IMR-90 (cell line): ENCODE measurements around the gene PDCD2L. TPM values are rescaled to one million over a fixed set of nuclear protein-coding genes. Genes with fewer than 3 reads are reported as not detected.

Source experiments
- ATAC-seq: fragments of 200-7000 bp; cut with Tn5 transposase; 2 replicates; pipeline ENCODE4 v1.9.1; 2020; ENCODE audit warnings: low read depth, mild to moderate bottlenecking, moderate library complexity
- BruUV-seq: library from RNA; stranded (reverse); fragments of 400-500 nt; replicated peaks from 2 replicates; lab custom pipeline; 2021; lab: Mats Ljungman, UMichigan
- CTCF ChIA-PET: fragments of 300-600 bp; formaldehyde crosslinking; extraction: SDS; loops from one replicate; lab custom pipeline; 2021; ENCODE audit warnings: antibody characterized with exemption; lab: Yijun Ruan, JAX
- POLR2A ChIA-PET: fragments of 300-600 bp; sonication (Branson Sonifier 250); formaldehyde crosslinking; loops from one replicate; lab custom pipeline; 2022; ENCODE audit warnings: antibody characterized with exemption; ENCODE audit not compliant: unreplicated experiment; lab: Charles Lee
- DNase-seq: peaks from one replicate; pipeline ENCODE4 v3.0.0; 2013
- H2AFZ ChIP-seq: replicated peaks from 2 replicates; pipeline ENCODE3; 2013; ENCODE audit warnings: low read length, mild to moderate bottlenecking; ENCODE audit not compliant: poor library complexity
- H2AK5ac ChIP-seq: 2 replicates; pipeline ENCODE4 v1.6.1; 2013; ENCODE audit warnings: low read depth, low read length, inconsistent platforms
- H2AK9ac ChIP-seq: replicated peaks from 2 replicates; pipeline ENCODE3; 2013; ENCODE audit warnings: mild to moderate bottlenecking, low read depth, low read length, moderate library complexity; ENCODE audit not compliant: poor library complexity
- H2BK120ac ChIP-seq: 2 replicates; pipeline ENCODE4 v1.6.1; 2013; ENCODE audit warnings: low read depth, low read length, inconsistent platforms
- H2BK15ac ChIP-seq: 3 replicates; pipeline ENCODE4 v1.6.1; 2013; ENCODE audit warnings: low read depth, low read length, inconsistent platforms
- H2BK20ac ChIP-seq: 2 replicates; pipeline ENCODE4 v1.6.1; 2013; ENCODE audit warnings: low read depth, mild to moderate bottlenecking, inconsistent platforms, low read length, moderate library complexity
- H2BK5ac ChIP-seq: 2 replicates; pipeline ENCODE4 v1.6.1; 2013; ENCODE audit warnings: mild to moderate bottlenecking, low read depth, low read length, inconsistent platforms; ENCODE audit not compliant: poor library complexity, severe bottlenecking
- H3K14ac ChIP-seq: replicated peaks from 2 replicates; pipeline ENCODE4 v1.6.1; 2013; ENCODE audit warnings: low read depth, low read length, inconsistent platforms
- H3K18ac ChIP-seq: 2 replicates; pipeline ENCODE4 v1.6.1; 2013; ENCODE audit warnings: low read depth, low read length, control low read depth
- H3K23ac ChIP-seq: 2 replicates; pipeline ENCODE4 v1.6.1; 2013; ENCODE audit warnings: low read depth, low read length, inconsistent platforms
- H3K27ac ChIP-seq: 2 replicates; pipeline ENCODE4 v1.5.1; 2013; ENCODE audit warnings: mild to moderate bottlenecking, control low read depth, low read length; ENCODE audit not compliant: insufficient read depth
- H3K27me3 ChIP-seq: 2 replicates; pipeline ENCODE4 v1.6.1; 2013; ENCODE audit warnings: low read length; ENCODE audit not compliant: control insufficient read depth, insufficient read depth
- H3K36me3 ChIP-seq: 2 replicates; pipeline ENCODE4 v1.6.1; 2013; ENCODE audit warnings: low read length, mixed read lengths; ENCODE audit not compliant: control insufficient read depth, insufficient read depth
- H3K4ac ChIP-seq: 2 replicates; pipeline ENCODE4 v1.6.1; 2013; ENCODE audit warnings: low read depth, low read length, inconsistent platforms
- H3K4me1 ChIP-seq: 2 replicates; pipeline ENCODE4 v1.6.1; 2013; ENCODE audit warnings: low read length, mixed read lengths; ENCODE audit not compliant: control insufficient read depth, insufficient read depth
- H3K4me2 ChIP-seq: 2 replicates; pipeline ENCODE4 v1.6.1; 2013; ENCODE audit warnings: low read depth, mild to moderate bottlenecking, control low read depth, low read length, moderate library complexity
- H3K4me3 ChIP-seq: 2 replicates; pipeline ENCODE4 v1.5.1; 2013; ENCODE audit warnings: low read depth, mild to moderate bottlenecking, control low read depth, low read length, moderate library complexity; ENCODE audit not compliant: insufficient read depth
- H3K56ac ChIP-seq: 2 replicates; pipeline ENCODE4 v1.6.1; 2013; ENCODE audit warnings: low read length, inconsistent platforms; ENCODE audit not compliant: insufficient read depth; ENCODE audit errors: extremely low read depth
- H3K79me1 ChIP-seq, 2 experiments: 2 replicates each; pipeline ENCODE4 v1.6.1; 2013; ENCODE audit warnings: low read length in 2 of 2, inconsistent platforms in 1 of 2, low read depth in 1 of 2
- H3K9ac ChIP-seq: 2 replicates; pipeline ENCODE4 v1.6.1; 2013; ENCODE audit warnings: low read depth, low read length, control low read depth
- H3K9me1 ChIP-seq: 2 replicates; pipeline ENCODE4 v1.6.1; 2013; ENCODE audit warnings: low read length, inconsistent platforms; ENCODE audit not compliant: insufficient read depth
- H3K9me3 ChIP-seq: 2 replicates; pipeline ENCODE4 v1.6.1; 2013; ENCODE audit warnings: low read length; ENCODE audit not compliant: control insufficient read depth, insufficient read depth
- H4K20me1 ChIP-seq: 2 replicates; pipeline ENCODE4 v1.6.1; 2013; ENCODE audit warnings: low read length, inconsistent platforms; ENCODE audit not compliant: insufficient read depth
- H4K5ac ChIP-seq: 2 replicates; pipeline ENCODE4 v1.6.1; 2013; ENCODE audit warnings: mild to moderate bottlenecking, low read depth, low read length, control low read depth
- H4K8ac ChIP-seq, 2 experiments: 2 replicates each; pipeline ENCODE4 v1.6.1; 2013; ENCODE audit warnings: low read depth in 2 of 2, low read length in 2 of 2, control low read depth in 1 of 2, inconsistent platforms in 1 of 2
- H4K91ac ChIP-seq: 2 replicates; pipeline ENCODE4 v1.6.1; 2013; ENCODE audit warnings: low read depth, low read length, inconsistent platforms; ENCODE audit not compliant: insufficient read depth
- MAFK ChIP-seq: IDR thresholded peaks from 2 replicates; pipeline ENCODE4 v1.6.1; 2012; ENCODE audit warnings: low read depth, low read length, improper control_type of control experiment
- MAZ ChIP-seq: IDR thresholded peaks from 2 replicates; pipeline ENCODE4 v1.6.1; 2012; ENCODE audit warnings: low read depth, mild to moderate bottlenecking, low read length, improper control_type of control experiment, moderate library complexity, borderline replicate concordance
- MXI1 ChIP-seq: IDR thresholded peaks from 2 replicates; pipeline ENCODE4 v1.6.1; 2012; ENCODE audit warnings: low read depth, mild to moderate bottlenecking, low read length, moderate library complexity, borderline replicate concordance
- POLR2A ChIP-seq: IDR thresholded peaks from 2 replicates; pipeline ENCODE4 v1.6.1; 2012; ENCODE audit warnings: mild to moderate bottlenecking, low read depth, low read length
- RFX5 ChIP-seq: IDR thresholded peaks from 2 replicates; pipeline ENCODE4 v1.8.0; 2012; ENCODE audit warnings: low read depth, mild to moderate bottlenecking, low read length, moderate library complexity
- USF2 ChIP-seq: fragments of 150-350 bp; IDR thresholded peaks from 2 replicates; pipeline ENCODE4 v1.6.1; 2017; ENCODE audit warnings: mild to moderate bottlenecking, antibody characterized with exemption, low read length, low read depth
- dilution Hi-C: fragments of 300-500 bp; cut with HindIII; formaldehyde crosslinking; loops from one replicate; pipeline ENCODE4 v1.14.3; 2018; ENCODE audit warnings: low sequenced_read_pairs; ENCODE audit not compliant: unreplicated experiment
- in situ Hi-C: fragments of 300-500 bp; cut with MboI; formaldehyde crosslinking; loops from 3 replicates; pipeline ENCODE4 v1.14.3; 2019; ENCODE audit warnings: low sequenced_read_pairs, inconsistent platforms, mixed read lengths
- intact Hi-C: fragments of 100-400 bp; cut with micrococcal nuclease; formaldehyde crosslinking; loops from 2 replicates; pipeline ENCODE4 v1.10.0; 2022
- polyA plus RNA-seq, 3 experiments: library from polyadenylated mRNA; depleted of rRNA; stranded (reverse); fragments of >200 nt; gene quantifications; 2 replicates each; pipeline ENCODE4 v1.2.3, GENCODE V29; 2012; ENCODE audit warnings: low replicate concordance in 1 of 3
- total RNA-seq: library from RNA; depleted of rRNA; stranded (reverse); fragments of >200 nt; gene quantifications from 2 replicates; pipeline ENCODE4 v1.2.3, GENCODE V29; 2012

Gene PDCD2L
- total and polyA plus RNA-seq, 2 of the 4 experiments (the other 2 are of a cell fraction), result 10.6 to 13.0 TPM

- no peak overlapping the region for H3K4ac ChIP-seq
- no peak overlapping the region for H4K91ac ChIP-seq
- H3K27ac ChIP-seq, result no peak overlapping the region
- H3K23ac ChIP-seq, result no peak overlapping the region
- peaks cover 12% of the 10 kb centered on the region for H3K4me1 ChIP-seq
- intact Hi-C loops (loop anchor here (2.0 kb wide), 1 partner anchor 20 kb away; no protein-coding TSS in a partner anchor), in situ Hi-C loops (no loop called here), dilution Hi-C loops (no loop called here)
- H2AFZ ChIP-seq, result no peak overlapping the region
- H3K18ac ChIP-seq, result no peak overlapping the region
- no TSS peak for BruUV-seq
- H3K36me3 ChIP-seq, result peaks cover 27% of the 10 kb centered on the region
- H3K9me3 ChIP-seq, result no peaks in the 10 kb centered on the region
- ChIA-PET CTCF (interaction anchor here (1.2 kb wide), 1 partner anchor 15 kb away, joined by 5 read pairs; no protein-coding TSS in a partner anchor), POLR2A (interaction anchor here (0.5 kb wide), 1 partner anchor 1335 kb away, joined by 4 read pairs; no protein-coding TSS in a partner anchor)
- no peaks in the 10 kb centered on the region for H3K27me3 ChIP-seq
- no peak overlapping the region for H3K56ac ChIP-seq
- H2BK15ac ChIP-seq, result no peak overlapping the region
- DNase-seq, result peak; percentile 64
- no peaks in the 10 kb centered on the region; the same call in none of the 2 replicates for H3K9me1 ChIP-seq
- no peak overlapping the region for H3K9ac ChIP-seq
- H3K14ac ChIP-seq, result no peak overlapping the region
- TF ChIP-seq MXI1 (no peak), POLR2A (no peak), RFX5 (no peak), USF2 (no peak), MAZ (no peak), MAFK (no peak)
- no peak overlapping the region for H2BK20ac ChIP-seq
- H3K4me2 ChIP-seq, result no peak overlapping the region
- no peak overlapping the region for H3K4me3 ChIP-seq
- H2BK120ac ChIP-seq, result no peak overlapping the region
- no peak overlapping the region for H2AK9ac ChIP-seq
- peaks cover 16 to 44% of the 10 kb centered on the region in 2 experiments for H3K79me1 ChIP-seq
- H4K5ac ChIP-seq, result no peak overlapping the region
- H4K20me1 ChIP-seq, result peaks cover 10% of the 10 kb centered on the region
- peak; percentile 86 for ATAC-seq
- peak overlapping the region; percentile 59 for H2BK5ac ChIP-seq
- H4K8ac ChIP-seq, result no peak overlapping the region
- no peak overlapping the region for H2AK5ac ChIP-seq
These were observed 48.5 kb downstream of the PDCD2L start for GRCh38 chr19:34452723-34453122.
